Right ventricle myocardium inferior (tissue), 1 donor: Measurements from ENCODE around the gene FAM171A1. TPM values are rescaled to one million over a fixed set of nuclear protein-coding genes. Genes with fewer than 3 reads are reported as not detected.

Source experiments
- ATAC-seq: fragments of 200-7000 bp; cut with Tn5 transposase; one replicate; pipeline ENCODE4 v1.9.1; 2020; ENCODE audit warnings: mild to moderate bottlenecking, moderate library complexity
- DNase-seq: peaks from one replicate; pipeline ENCODE4 v3.0.0; 2021; ENCODE audit errors: missing footprints
- intact Hi-C: fragments of 100-400 bp; cut with DNase I; formaldehyde crosslinking; loops from one replicate; pipeline ENCODE4 v1.11.0; 2022
- total RNA-seq: library from RNA; stranded (reverse); fragmentation: NEBNext Ultra II Directional; extraction: Animal tissue kit (Norgen Biotek cat#: 25700); gene quantifications from one replicate; pipeline ENCODE4 v1.2.1, GENCODE V29; 2021
- donor health status: DM: no; HTN: yes; CAD: no; lungs with severe emphysema.

The FAM171A1 gene
- total RNA-seq, 1 donor from 2014 or later, result 12.2 TPM

GRCh38 chr10:15325243-15325943, 45.7 kb downstream of the FAM171A1 start:
- DNase-seq, result no peak
- ATAC-seq, result peak; percentile 14
- intact Hi-C loops, result no loop called here

DNA sequence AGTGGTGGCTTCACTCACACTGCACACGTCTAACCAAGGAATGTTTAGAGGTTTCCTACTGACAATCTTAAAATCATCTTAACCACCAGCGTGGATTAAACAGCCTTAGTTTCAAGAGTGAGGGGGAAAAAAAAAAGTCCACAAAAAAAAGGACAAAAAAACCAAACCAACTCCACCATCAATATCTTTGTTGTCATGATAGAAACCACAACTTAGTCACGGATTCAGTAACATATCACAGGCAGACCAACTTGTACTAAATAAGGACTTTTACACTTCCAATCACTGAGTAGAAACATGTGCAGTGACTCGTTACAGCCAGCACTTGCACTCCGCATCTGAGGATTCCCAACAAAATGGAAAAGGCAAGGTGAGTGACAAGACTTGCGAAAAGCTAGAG, 46.5 kb downstream of the FAM171A1 start:
- intact Hi-C loops, result no loop called here
- ATAC-seq (no peak), DNase-seq (no peak)

DNA sequence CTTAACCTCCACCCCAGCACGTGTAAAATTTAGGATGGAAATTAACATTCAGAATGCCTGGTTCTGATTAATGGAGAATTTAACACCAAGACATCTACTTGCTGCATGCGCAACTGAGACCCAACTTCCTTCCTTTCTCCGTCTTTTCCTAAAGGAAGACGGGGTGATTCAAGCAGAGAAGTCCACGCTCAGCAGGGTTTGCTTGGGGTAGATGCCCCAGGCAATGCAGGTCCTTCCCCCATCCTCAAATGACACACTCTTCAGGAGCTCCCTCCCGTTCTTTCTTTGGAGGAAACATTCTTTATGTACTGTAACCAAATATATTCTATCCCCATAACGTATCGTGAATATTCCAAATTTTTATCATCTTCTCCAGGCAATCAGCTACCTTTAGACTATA, 47.0 kb downstream of the FAM171A1 start:
- intact Hi-C loops, result no loop called here

DNA sequence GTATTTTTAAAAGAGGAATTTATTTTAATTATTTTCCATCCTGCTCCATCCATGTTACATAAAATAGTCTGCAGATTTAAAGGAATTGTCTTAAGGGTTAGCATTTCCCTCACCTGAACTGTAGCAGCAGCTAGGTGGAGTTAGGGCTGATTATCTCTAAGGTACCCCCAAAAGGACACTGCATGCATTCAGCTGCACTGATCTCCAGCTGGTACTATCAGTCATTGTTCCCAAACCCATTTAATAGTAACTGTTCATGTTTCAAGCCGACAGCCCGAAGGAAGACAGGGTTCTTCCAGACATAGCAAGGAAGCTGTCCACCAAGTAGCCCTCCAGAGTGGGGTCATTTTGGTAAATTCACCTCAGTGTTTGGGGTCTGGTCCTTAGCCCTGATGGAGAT, 48.7 kb downstream of the FAM171A1 start:
- no peak for ATAC-seq
- no peak for DNase-seq
- intact Hi-C loops, result no loop called here

More for the DNA sequence above, 47.0 kb downstream of the FAM171A1 start:
- no peak for DNase-seq
- no peak for ATAC-seq

GRCh38 chr10:15321431-15322341, 49.4 kb downstream of the FAM171A1 start:
- DNase-seq, result no peak
- peak; percentile 72 for ATAC-seq
- intact Hi-C loops, result no loop called here

DNA sequence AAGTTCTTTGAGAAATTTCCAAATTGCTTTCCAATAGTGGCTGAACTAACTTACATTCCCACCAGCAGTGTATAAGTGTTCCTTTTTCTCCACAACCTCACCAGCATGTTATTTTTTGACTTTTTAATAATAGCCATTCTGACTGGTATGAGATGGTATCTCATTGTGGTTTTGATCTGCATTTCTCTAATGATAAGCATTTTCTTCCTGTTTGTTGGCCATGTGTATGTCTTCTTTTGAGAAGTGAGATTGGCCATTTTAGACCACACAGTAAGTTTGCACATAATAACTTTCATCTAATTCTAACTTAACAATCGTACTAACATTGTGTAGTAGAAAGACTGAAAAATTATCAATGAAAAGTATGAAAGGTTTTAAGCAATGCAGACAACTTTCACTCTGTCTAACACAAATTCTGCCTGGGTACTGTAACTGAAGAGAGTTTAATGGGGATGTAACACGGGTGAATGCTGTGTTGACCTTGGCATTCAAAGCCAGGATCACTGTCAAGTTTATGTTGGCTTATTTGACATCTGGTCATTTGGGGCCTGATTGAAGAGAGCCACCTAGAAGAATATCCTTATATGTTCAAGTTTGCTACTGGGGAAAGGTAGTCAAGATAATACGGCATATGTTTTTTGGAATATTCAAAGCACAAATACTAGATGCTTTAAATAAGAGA, 50.4 kb downstream of the FAM171A1 start:
- ATAC-seq (no peak), DNase-seq (no peak)
- intact Hi-C loops, result no loop called here

- no peak for ATAC-seq
Observed at GRCh38 chr10:15320118-15320517, 51.0 kb downstream of the FAM171A1 start.

DNA sequence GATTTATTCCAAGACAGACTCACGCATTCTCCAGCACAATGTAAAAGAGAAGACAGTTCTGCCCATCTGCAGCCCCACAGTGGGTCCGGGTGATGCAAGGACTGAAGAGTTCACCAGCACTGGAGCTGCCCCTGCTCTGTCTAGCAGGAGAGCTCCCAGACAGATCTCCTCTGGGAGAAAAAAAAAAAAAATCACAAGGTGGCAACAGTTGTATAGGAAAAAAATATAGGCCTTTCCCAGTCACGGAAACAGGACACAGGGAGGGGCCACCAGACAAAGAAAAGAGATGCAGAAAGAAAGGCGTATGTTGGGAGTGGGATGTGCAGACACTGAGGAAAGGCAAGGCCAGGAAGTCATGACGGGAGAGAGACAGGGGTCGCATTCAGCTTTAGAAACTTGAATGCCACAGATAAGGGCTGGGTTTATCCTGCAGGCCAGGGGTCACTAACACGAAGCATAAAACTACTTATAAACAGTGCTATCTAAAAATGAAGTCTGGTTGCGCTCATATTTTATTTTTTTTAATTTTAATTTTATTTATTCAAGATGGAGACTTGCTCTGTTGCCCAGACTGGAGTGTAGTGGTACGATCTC, 54.1 kb downstream of the FAM171A1 start:
- intact Hi-C loops, result no loop called here
- ATAC-seq (no peak), DNase-seq (no peak)

More at GRCh38 chr10:15320118-15320517, 51.0 kb downstream of the FAM171A1 start:
- intact Hi-C loops, result no loop called here
- DNase-seq, result no peak

DNA sequence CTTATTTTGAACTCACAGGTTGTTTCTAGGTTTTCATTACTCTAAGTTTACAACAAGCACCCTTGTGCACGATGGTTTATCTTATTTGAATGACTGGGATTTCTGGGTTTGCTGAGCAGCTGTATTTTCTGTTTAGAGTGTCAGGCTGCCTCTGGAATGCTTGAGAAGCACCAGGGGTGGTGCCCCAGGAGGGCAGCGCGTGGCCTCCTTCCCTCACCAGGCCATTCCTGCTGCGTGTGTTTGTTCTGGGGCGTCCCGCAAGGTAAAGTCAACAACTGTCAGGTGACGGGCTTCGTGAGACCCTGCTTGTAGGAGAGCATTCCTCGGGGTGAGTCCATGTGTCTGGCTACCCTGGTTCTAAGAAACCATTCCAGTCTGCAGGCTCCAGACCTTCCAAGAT, 54.9 kb downstream of the FAM171A1 start:
- intact Hi-C loops, result no loop called here
- ATAC-seq (no peak), DNase-seq (no peak)

GRCh38 chr10:15315286-15315685, 55.8 kb downstream of the FAM171A1 start:
- DNase-seq, result no peak
- ATAC-seq, result no peak
- intact Hi-C loops, result no loop called here

- intact Hi-C loops, result no loop called here
Observed at GRCh38 chr10:15314482-15315045, 56.5 kb downstream of the FAM171A1 start.

DNA sequence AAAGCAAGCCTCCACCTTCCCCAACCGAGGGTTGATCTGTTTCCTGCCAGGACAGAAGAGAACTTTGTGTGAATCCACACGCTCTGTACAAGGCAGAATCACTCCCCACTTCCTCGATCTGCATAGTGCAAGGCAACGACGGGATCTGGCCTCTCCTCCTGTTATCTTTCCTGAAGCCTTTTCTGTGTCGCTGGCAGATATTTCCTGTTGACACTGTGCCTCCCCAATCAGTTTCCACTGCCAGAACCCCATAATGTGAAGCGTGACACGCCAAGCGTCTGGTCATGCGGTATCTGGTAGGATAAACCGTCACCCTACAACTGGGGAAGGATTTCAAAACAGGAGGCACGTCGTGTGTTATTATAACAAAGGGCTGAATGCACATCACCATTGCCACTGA, 57.2 kb downstream of the FAM171A1 start:
- DNase-seq (no peak), ATAC-seq (peak; percentile 86)
- intact Hi-C loops, result no loop called here

More at GRCh38 chr10:15314482-15315045, 56.5 kb downstream of the FAM171A1 start:
- ATAC-seq, result no peak
- DNase-seq, result no peak

GRCh38 chr10:15313047-15313446, 58.0 kb downstream of the FAM171A1 start:
- ATAC-seq, result peak; percentile 42
- DNase-seq, result no peak
- intact Hi-C loops, result no loop called here

DNA sequence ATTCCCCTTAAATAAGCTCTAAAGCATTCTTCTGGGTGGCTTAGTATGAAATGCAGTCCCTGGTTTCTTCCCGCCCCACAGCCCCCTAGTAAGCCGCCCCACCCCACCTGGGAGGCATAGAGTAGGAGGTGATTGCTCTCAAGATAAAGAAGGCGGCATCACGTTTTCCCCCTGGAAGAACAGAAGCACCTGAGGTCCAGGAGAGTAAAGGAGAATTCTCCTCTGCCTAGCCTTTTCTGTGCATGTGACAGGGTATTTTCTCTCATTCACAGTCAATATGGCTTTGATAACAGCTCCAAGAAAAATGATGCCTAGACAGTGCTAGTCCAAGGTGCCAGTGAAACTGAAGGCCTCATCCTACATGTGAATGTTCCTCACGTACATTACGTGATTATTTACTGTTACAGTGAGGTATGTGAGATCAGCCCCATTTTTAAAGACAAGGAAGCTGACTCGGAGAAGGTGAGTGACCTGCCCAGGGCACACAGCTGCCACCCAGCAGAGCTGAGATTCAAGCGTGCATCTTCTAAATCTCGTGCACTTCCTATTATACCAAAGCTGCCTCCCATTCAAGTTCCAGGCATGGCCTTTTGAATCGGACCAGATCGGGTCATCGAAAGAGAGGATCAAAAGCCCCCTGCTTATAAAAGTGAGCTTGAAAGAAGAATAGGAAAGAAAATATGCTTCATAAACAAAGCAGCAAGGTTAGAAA, 59.4 kb downstream of the FAM171A1 start:
- no peak for ATAC-seq
- intact Hi-C loops, result no loop called here
- DNase-seq, result no peak

DNA sequence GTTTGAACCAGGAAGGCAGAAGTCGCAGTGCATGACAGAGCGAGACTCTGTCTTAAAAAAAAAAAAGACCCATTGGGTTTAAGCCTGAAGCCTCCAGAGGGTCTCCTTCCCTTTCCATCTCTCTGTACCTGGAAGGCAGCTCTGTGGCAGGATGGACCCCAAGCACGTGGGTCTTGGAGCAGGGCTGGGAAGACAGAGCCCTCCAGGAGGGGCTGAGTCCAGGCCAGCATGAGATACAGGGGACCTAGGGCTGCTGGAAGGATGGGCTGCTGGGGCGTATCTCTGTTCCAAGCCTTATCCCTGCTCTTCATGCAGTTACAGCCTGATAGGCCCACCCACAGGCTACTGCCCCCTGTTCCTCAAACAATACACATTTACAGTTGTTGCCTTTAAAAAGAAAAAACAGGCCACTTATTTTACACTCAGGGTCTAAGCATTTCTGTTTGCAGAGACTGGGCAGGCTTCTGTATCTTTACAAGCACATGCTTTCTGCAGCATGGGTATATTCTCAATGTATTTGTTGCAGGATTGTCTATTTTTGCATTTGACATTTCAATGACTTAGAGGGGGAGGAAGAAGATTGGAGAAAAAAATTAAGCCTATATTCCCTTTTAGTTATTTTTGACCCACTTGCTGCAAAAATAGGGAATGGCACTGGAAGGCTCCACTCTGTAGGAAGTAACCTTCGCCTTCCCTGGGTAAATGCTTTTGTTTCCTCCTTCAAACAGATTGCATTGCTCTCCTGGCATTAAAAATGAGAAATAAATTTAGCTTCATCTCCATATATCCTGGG, 60.1 kb downstream of the FAM171A1 start:
- intact Hi-C loops, result no loop called here

GRCh38 chr10:15309221-15309620, 61.9 kb downstream of the FAM171A1 start:
- intact Hi-C loops, result no loop called here
- no peak for ATAC-seq
- no peak for DNase-seq

More for the DNA sequence above, 60.1 kb downstream of the FAM171A1 start:
- ATAC-seq (no peak), DNase-seq (no peak)

- DNase-seq, result no peak
- no peak for ATAC-seq
- intact Hi-C loops, result no loop called here
Observed at GRCh38 chr10:15306735-15307280, 64.3 kb downstream of the FAM171A1 start.
